SU-DHL-6 (cell line): ENCODE measurements around the gene BARD1.

Experiments
- CTCF ChIP-seq: fragments of 200-600 bp; sonication (generic); IDR thresholded peaks from one replicate; pipeline ENCODE4 v1.5.1; 2017; ENCODE audit warnings: antibody characterized with exemption, mild to moderate bottlenecking, low read length, moderate library complexity; ENCODE audit not compliant: insufficient read depth, poor library complexity, severe bottlenecking
- EZH2phosphoT487 ChIP-seq: fragments of 200-600 bp; sonication (generic), shearing (Covaris generic); conservative IDR thresholded peaks from 2 replicates; pipeline ENCODE4 v1.6.1; 2018; ENCODE audit warnings: mild to moderate bottlenecking, antibody characterized with exemption, low read length, moderate library complexity, mixed read lengths

- TF ChIP-seq CTCF (no peak), EZH2phosphoT487 (no peak)
These were observed 8.4 kb downstream of the BARD1 start for GRCh38 chr2:214801068-214801467.
